K562 (cell line): ENCODE measurements around the gene XRCC3. TPM values are rescaled to one million over a fixed set of nuclear protein-coding genes. Genes with fewer than 3 reads are reported as not detected.

ENCODE experiments used
- ARID4B ChIP-seq: sonication (generic); formaldehyde crosslinking; IDR thresholded peaks from 2 replicates; pipeline ENCODE4 v1.8.0; 2022; ENCODE audit warnings: mild to moderate bottlenecking, missing genetic modification reagents
- CEBPZ ChIP-seq: fragments of 150-350 bp; IDR thresholded peaks from 2 replicates; pipeline ENCODE4 v1.6.1; 2014; ENCODE audit warnings: low read depth, mild to moderate bottlenecking, low read length, borderline replicate concordance
- HIVEP1 ChIP-seq: fragments of 250-450 bp; sonication (Bioruptor Pico); IDR thresholded peaks from 2 replicates; pipeline ENCODE4 v1.4.0; 2020; ENCODE audit warnings: mild to moderate bottlenecking
- RBM25 ChIP-seq: fragments of 200-400 bp; formaldehyde crosslinking; IDR thresholded peaks from 2 replicates; pipeline ENCODE4 v1.6.1; 2018; ENCODE audit warnings: low read length, low read depth, moderate library complexity; ENCODE audit not compliant: severe bottlenecking
- RBM39 ChIP-seq: fragments of 200-400 bp; formaldehyde crosslinking; optimal IDR thresholded peaks from 2 replicates; pipeline ENCODE3; 2018; ENCODE audit warnings: low read depth, low read length
- RERE ChIP-seq: sonication (generic); formaldehyde crosslinking; IDR thresholded peaks from 2 replicates; pipeline ENCODE4 v1.8.0; 2023; ENCODE audit warnings: missing genetic modification reagents, mild to moderate bottlenecking, borderline replicate concordance
- RREB1 ChIP-seq: fragments of 250-450 bp; sonication (Bioruptor Pico); IDR thresholded peaks from 2 replicates; pipeline ENCODE4 v1.4.0; 2020
- polyA plus RNA-seq, 8 experiments: library from polyadenylated mRNA; depleted of rRNA in 4 of 8; stranded (reverse) in 5 of 8; unstranded in 3 of 8; fragments of >200 nt; fragmentation: Nextera tagmentation in 2 of 8; fragmentation: Illumina TruSeq in 1 of 8; extraction: Ambion mirVana in 2 of 8; extraction: Trizol in 1 of 8; gene quantifications; 2 replicates each; pipeline versions ENCODE4 v1.2.1 to v1.2.3, GENCODE V29; 2011 to 2014; ENCODE audit warnings: inconsistent platforms in 1 of 8, missing spikeins in 1 of 8
- total RNA-seq, 7 experiments: library from RNA; depleted of rRNA in 6 of 7; stranded (reverse); fragments of >200 nt in 6 of 7; fragmentation: Illumina TruSeq in 2 of 7; extraction: Trizol in 2 of 7; gene quantifications; 2 replicates each; pipeline versions ENCODE4 v1.2.1 to v1.2.3, GENCODE V29; 2011 to 2021; ENCODE audit warnings: low replicate concordance in 1 of 7

Gene XRCC3
- total and polyA plus RNA-seq, 9 of the 15 experiments (the other 6 are each of a cell fraction or from before 2014, with no cell fraction given) = 0.34 to 59.3 (median 30.3) TPM

GRCh38 chr14:103730490-103731035 is 15.3 kb upstream of the XRCC3 start (continued):
- TF ChIP-seq RREB1 (CRISPR knock-in tag) (no peak), CEBPZ (no peak), RBM39 (no peak), ARID4B (no peak), RERE (CRISPR knock-in tag) (no peak), HIVEP1 (CRISPR knock-in tag) (no peak), RBM25 (no peak)
